Kidney (tissue), 14 donors: ENCODE data around the gene CASP10. TPM values are rescaled to one million over a fixed set of nuclear protein-coding genes. Genes with fewer than 3 reads are reported as not detected.

Experiments used
- DNase-seq, 5 donors: peaks; one replicate each; pipeline ENCODE4 v3.0.0-alpha.2; 2013 to 2020
- FAIRE-seq: peaks from 2 replicates; lab custom pipeline; 2012; peaks lifted over from hg19 to GRCh38; lab: Jason Lieb, UNC
- H3K27ac ChIP-seq, 2 donors: one replicate each; pipeline ENCODE4 v1.7.0; 2013; ENCODE audit warnings: low read depth in 2 of 2, low read length in 2 of 2, inconsistent platforms in 1 of 2
- H3K27me3 ChIP-seq: one replicate; pipeline ENCODE4 v1.7.1; 2013; ENCODE audit warnings: low read length, inconsistent platforms; ENCODE audit not compliant: control insufficient read depth, insufficient read depth
- H3K36me3 ChIP-seq, 3 donors: one replicate each; pipeline versions ENCODE4 v1.7.0 to v1.7.1; 2013; ENCODE audit warnings: low read length in 3 of 3, control low read depth in 1 of 3, inconsistent platforms in 1 of 3; ENCODE audit not compliant: insufficient read depth in 3 of 3, control insufficient read depth in 2 of 3
- H3K4me1 ChIP-seq, 3 donors: one replicate each; pipeline versions ENCODE4 v1.7.0 to v1.7.1; 2013; ENCODE audit warnings: low read length in 3 of 3, inconsistent platforms in 1 of 3, low read depth in 1 of 3; ENCODE audit not compliant: control insufficient read depth in 2 of 3, insufficient read depth in 2 of 3
- H3K4me3 ChIP-seq, 3 donors: one replicate each; pipeline versions ENCODE4 v1.7.0 to v1.8.1; 2013; ENCODE audit warnings: low read length in 3 of 3, control low read depth in 1 of 3, inconsistent platforms in 1 of 3
- H3K9ac ChIP-seq, 3 donors: one replicate each; pipeline versions ENCODE4 v1.7.0 to v1.7.1; 2013; ENCODE audit warnings: low read length in 3 of 3, control low read depth in 1 of 3, inconsistent platforms in 1 of 3
- H3K9me3 ChIP-seq, 3 donors: one replicate each; pipeline versions ENCODE4 v1.7.0 to v1.7.1; 2013; ENCODE audit warnings: low read length in 3 of 3, control low read depth in 1 of 3, inconsistent platforms in 1 of 3; ENCODE audit not compliant: control insufficient read depth in 2 of 3, insufficient read depth in 1 of 3
- CTCF ChIP-seq: IDR thresholded peaks from 3 replicates; pipeline ENCODE4 v1.5.1; 2012; ENCODE audit warnings: mild to moderate bottlenecking, moderate library complexity, borderline replicate concordance; ENCODE audit not compliant: insufficient read depth; ENCODE audit errors: extremely low read depth
- intact Hi-C: fragments of 100-400 bp; cut with DNase I; formaldehyde crosslinking; loops from one replicate; pipeline ENCODE4 v1.11.1; 2022
- polyA plus RNA-seq: library from polyadenylated mRNA; stranded (reverse); fragments of 350-450 nt; fragmentation: Illumina TruSeq; extraction: RNeasy Lipid Tissue Mini Kit (QIAGEN cat#74804); gene quantifications from one replicate; pipeline ENCODE4 v1.2.3, GENCODE V29; 2014; ENCODE audit warnings: low read depth, low replicate concordance; ENCODE audit not compliant: insufficient read depth
- total RNA-seq: library from RNA; stranded (reverse); fragmentation: NEBNext Ultra II Directional; extraction: Animal tissue kit (Norgen Biotek cat#: 25700); gene quantifications from one replicate; pipeline ENCODE4 v1.2.1, GENCODE V29; 2021
- donor health status: control.
- donor health status: control.
- donor health status: control.
- donor health status: control.
- donor health status: control.
- donor health status: DM: yes; HTN: yes; CAD: no.
- donor health status: Normal renal cell carcinoma (clear cell type).

The CASP10 gene
- total and polyA plus RNA-seq, 2 donors from 2014 or later = 4.5 to 24.6 TPM

GRCh38 chr2:201232467-201232815 is 49.5 kb downstream of the CASP10 start:
- TF ChIP-seq CTCF = no peak
- H3K36me3 ChIP-seq = no peaks in the 10 kb centered on the region
- peak overlapping the region in 1 of 3 donors; percentile 11 for H3K9ac ChIP-seq
- peak overlapping the region in 2 of 3 donors; percentile 10 to 21 for H3K4me3 ChIP-seq
- no peaks in the 10 kb centered on the region for H3K9me3 ChIP-seq
- no peaks in the 10 kb centered on the region for H3K27me3 ChIP-seq
- intact Hi-C loops = no loop called here
- no peak overlapping the region for H3K27ac ChIP-seq
- DNase-seq (no peak), FAIRE-seq (no peak)
- peaks cover 3 to 8% (median 7%) of the 10 kb centered on the region in 3 donors for H3K4me1 ChIP-seq

GRCh38 chr2:201233192-201233811 is 50.4 kb downstream of the CASP10 start:
- intact Hi-C loops = no loop called here
- H3K36me3 ChIP-seq = no peaks in the 10 kb centered on the region
- no peak for TF ChIP-seq CTCF
- H3K4me3 ChIP-seq = peak overlapping the region in 2 of 3 donors; percentile 63
- peaks cover 3 to 8% (median 7%) of the 10 kb centered on the region in 3 donors for H3K4me1 ChIP-seq
- peak in 2 of 5 donors; percentile 33 to 93 for DNase-seq
- H3K9ac ChIP-seq = peak overlapping the region in 1 of 3 donors; percentile 34
- H3K27ac ChIP-seq = peak overlapping the region; percentile 6 to 56
- no peaks in the 10 kb centered on the region for H3K9me3 ChIP-seq
- peak; percentile 42 for FAIRE-seq
- H3K27me3 ChIP-seq = no peaks in the 10 kb centered on the region

- DNase-seq (no peak), FAIRE-seq (no peak)
- Histone ChIP-seq H3K4me1 (peaks cover 3 to 8% (median 7%) of the 10 kb centered on the region in 3 donors), H3K27ac (peak overlapping the region; percentile 6 to 56), H3K36me3 (no peaks in the 10 kb centered on the region), H3K9ac (peak overlapping the region in 1 of 3 donors; percentile 34), H3K4me3 (peak overlapping the region in 2 of 3 donors; percentile 63), H3K27me3 (no peaks in the 10 kb centered on the region), H3K9me3 (no peaks in the 10 kb centered on the region)
- TF ChIP-seq CTCF = no peak
- intact Hi-C loops = no loop called here
Observed at GRCh38 chr2:201233812-201234662, 51.1 kb downstream of the CASP10 start.
